Karpas-422 (cell line): ENCODE results near the gene ANKMY2. TPM values are rescaled to one million over a fixed set of nuclear protein-coding genes. Genes with fewer than 3 reads are reported as not detected.
"Not testable (repeated sequence)": the region's sequence is repeated elsewhere in the genome, so short reads cannot be mapped to it uniquely, and the experiment has no call there.

Source experiments
- DNase-seq: peaks from one replicate; pipeline ENCODE4 v3.0.0-alpha.2; 2015
- H2AFZ ChIP-seq: fragments of 200-600 bp; sonication (generic); 2 replicates; pipeline ENCODE4 v1.6.1; 2014; ENCODE audit warnings: antibody characterized with exemption, low read length, mixed read lengths
- H3K27ac ChIP-seq: fragments of 200-600 bp; sonication (generic); 2 replicates; pipeline ENCODE4 v1.5.1; 2014; ENCODE audit warnings: mild to moderate bottlenecking, low read length, moderate library complexity
- H3K27me3 ChIP-seq: fragments of 200-600 bp; sonication (generic); 2 replicates; pipeline ENCODE4 v1.6.1; 2014; ENCODE audit warnings: low read length, mixed read lengths
- H3K36me3 ChIP-seq: fragments of 200-600 bp; sonication (generic); 2 replicates; pipeline ENCODE4 v1.6.1; 2014; ENCODE audit warnings: low read length, mixed read lengths; ENCODE audit not compliant: insufficient read depth
- H3K4me1 ChIP-seq: fragments of 200-600 bp; sonication (generic); 2 replicates; pipeline ENCODE4 v1.6.1; 2014; ENCODE audit warnings: mild to moderate bottlenecking, low read length, mixed read lengths
- H3K4me2 ChIP-seq: fragments of 200-600 bp; sonication (generic); 2 replicates; pipeline ENCODE4 v1.6.1; 2014; ENCODE audit warnings: low read length, low read depth, mild to moderate bottlenecking; ENCODE audit not compliant: poor library complexity, severe bottlenecking
- H3K4me3 ChIP-seq: fragments of 200-600 bp; sonication (generic); 2 replicates; pipeline ENCODE4 v1.5.1; 2014; ENCODE audit warnings: mild to moderate bottlenecking, antibody characterized with exemption, low read length, mixed read lengths
- H3K79me2 ChIP-seq: fragments of 200-600 bp; sonication (generic); 2 replicates; pipeline ENCODE4 v1.6.1; 2014; ENCODE audit warnings: mild to moderate bottlenecking, low read length, mixed read lengths
- H3K9ac ChIP-seq: fragments of 200-600 bp; sonication (generic); 2 replicates; pipeline ENCODE4 v1.6.0; 2014; ENCODE audit warnings: low read length
- H3K9me2 ChIP-seq: fragments of 200-600 bp; sonication (generic), shearing (Covaris generic); replicated peaks from 2 replicates; pipeline ENCODE4 v1.6.0; 2014; ENCODE audit warnings: mild to moderate bottlenecking, low read length, moderate library complexity; ENCODE audit not compliant: insufficient read depth
- H3K9me3 ChIP-seq: fragments of 300-700, 200-600 bp; sonication (generic); 2 replicates; pipeline ENCODE4 v1.6.1; 2014; ENCODE audit warnings: low read length, mixed read lengths
- H4K20me1 ChIP-seq: fragments of 200-600 bp; sonication (generic); 2 replicates; pipeline ENCODE4 v1.6.1; 2014; ENCODE audit warnings: mild to moderate bottlenecking, antibody characterized with exemption, low read length, low read depth; ENCODE audit not compliant: insufficient read depth
- total RNA-seq: library from RNA; depleted of rRNA; stranded (reverse); fragments of >200 nt; shearing (Covaris generic); gene quantifications from 2 replicates; pipeline ENCODE4 v1.2.3, GENCODE V29; 2014; ENCODE audit warnings: low replicate concordance

Gene ANKMY2
- total RNA-seq, 1 experiment from 2014 or later, result 34.5 TPM

DNA sequence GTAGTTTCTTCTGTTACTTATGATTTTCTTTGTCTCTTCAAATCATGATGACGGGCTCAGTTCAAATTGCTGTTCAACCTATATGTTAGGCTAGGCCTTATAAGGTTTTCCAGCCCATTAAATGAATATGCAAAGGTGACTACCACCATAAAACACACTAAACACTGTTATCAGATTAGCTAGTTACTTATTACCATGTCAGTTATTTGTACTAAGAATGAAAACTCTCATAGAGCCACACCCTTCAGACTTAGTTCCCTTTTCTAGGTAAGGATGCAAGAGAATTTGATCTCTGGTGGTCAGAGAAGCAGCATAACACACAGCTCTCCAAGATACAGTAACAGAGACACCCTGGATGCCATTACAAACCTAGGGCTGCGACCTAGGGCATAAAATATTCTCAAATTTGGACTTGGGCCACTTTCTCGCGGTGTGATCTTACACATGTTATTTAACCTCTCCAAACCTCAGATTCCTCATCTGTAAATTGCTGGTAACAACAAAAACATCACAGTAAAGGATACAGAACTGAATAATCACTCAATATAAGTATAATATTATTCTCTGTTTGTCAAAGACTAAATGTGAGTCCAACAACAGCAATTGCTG lies 35.6 kb downstream of the ANKMY2 start:
- Histone ChIP-seq H3K36me3 (peaks cover 29% of the 10 kb centered on the region), H3K27me3 (no peaks in the 10 kb centered on the region), H3K27ac (no peak overlapping the region), H3K9me3 (no peaks in the 10 kb centered on the region), H3K4me1 (peaks cover 14% of the 10 kb centered on the region; the same call in 1 of the 2 replicates), H3K4me2 (no peak overlapping the region), H3K9me2 (no peaks in the 10 kb centered on the region), H3K4me3 (no peak overlapping the region), H2AFZ (no peak overlapping the region), H4K20me1 (no peaks in the 10 kb centered on the region), H3K9ac (no peak overlapping the region), H3K79me2 (peaks cover 9% of the 10 kb centered on the region)
- no peak for DNase-seq

DNA sequence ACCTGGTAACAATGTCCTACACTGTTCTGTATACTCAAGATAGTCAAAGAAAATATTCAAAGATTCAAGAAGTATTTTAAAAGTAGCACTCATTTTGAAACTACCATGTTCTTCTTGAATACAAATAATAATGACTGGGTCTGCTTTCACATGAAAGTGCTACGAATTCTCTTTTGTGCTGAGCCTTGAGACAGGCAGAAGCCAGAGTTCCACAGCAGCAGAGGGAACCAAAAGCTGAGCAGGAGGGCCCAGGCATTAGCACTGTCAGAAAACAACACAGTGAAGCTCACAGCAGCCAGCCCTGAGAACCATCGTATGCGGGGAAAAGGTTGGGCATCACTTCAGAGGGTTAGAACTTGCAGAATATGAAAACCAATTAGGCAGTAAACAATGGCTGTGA lies 38.9 kb downstream of the ANKMY2 start:
- Histone ChIP-seq H3K4me3 (no peak overlapping the region), H3K27me3 (no peaks in the 10 kb centered on the region), H3K9me2 (no peaks in the 10 kb centered on the region), H3K27ac (no peak overlapping the region), H4K20me1 (no peaks in the 10 kb centered on the region), H2AFZ (no peak overlapping the region), H3K79me2 (peaks cover under 1% of the 10 kb centered on the region), H3K9ac (no peak overlapping the region), H3K9me3 (no peaks in the 10 kb centered on the region), H3K4me1 (peaks cover 11% of the 10 kb centered on the region; the same call in 1 of the 2 replicates), H3K4me2 (no peak overlapping the region), H3K36me3 (peaks cover 36% of the 10 kb centered on the region)
- DNase-seq, result no peak

DNA sequence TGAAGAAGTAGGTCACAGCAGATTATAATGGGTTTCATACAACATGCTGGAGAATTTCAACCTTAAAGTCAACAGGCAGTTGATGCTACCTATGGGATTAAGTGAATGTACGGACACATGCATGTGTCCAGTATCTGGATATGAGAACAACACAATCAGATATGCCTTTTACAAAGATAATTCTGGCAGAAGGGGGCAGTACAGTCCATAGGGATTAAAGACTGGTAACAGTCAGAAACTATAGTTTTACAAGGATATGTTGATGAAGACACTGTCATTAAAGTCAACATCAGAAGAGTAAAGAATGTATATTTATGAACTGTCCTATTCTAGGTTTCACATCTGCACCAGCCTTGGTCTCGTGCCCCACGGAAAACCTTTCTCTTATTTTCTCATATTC lies 41.5 kb downstream of the ANKMY2 start:
- Histone ChIP-seq H3K27ac (no peak overlapping the region), H3K79me2 (no peaks in the 10 kb centered on the region; the same call in 1 of the 2 replicates), H4K20me1 (no peaks in the 10 kb centered on the region), H3K4me3 (no peak overlapping the region), H3K4me2 (no peak overlapping the region), H3K27me3 (no peaks in the 10 kb centered on the region), H2AFZ (no peak overlapping the region), H3K9me3 (no peaks in the 10 kb centered on the region), H3K36me3 (peaks cover 37% of the 10 kb centered on the region), H3K9ac (no peak overlapping the region), H3K4me1 (no peaks in the 10 kb centered on the region), H3K9me2 (no peaks in the 10 kb centered on the region)
- DNase-seq, result peak; percentile 47

DNA sequence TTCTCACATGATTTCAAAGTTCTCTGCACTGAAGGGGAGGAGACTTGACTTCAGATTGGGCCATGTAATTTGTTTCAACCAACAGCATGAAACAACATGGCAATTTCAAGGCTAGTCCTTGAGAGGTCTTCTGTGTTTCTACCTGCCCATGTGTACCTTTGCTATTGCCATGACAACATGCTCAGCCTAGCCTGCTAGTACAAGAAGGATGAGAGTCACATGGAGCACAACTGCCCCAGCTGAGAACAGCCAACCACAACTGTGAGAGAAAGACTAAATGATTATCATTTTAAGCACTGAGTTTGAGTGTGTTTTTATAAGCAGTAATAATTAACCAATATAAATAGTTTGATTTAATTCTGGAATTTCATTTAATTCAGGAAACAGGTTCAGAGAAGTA lies 41.9 kb downstream of the ANKMY2 start:
- no peak for DNase-seq
- Histone ChIP-seq H3K4me2 (no peak overlapping the region), H3K79me2 (no peaks in the 10 kb centered on the region; the same call in 1 of the 2 replicates), H3K4me3 (no peak overlapping the region), H3K36me3 (peaks cover 35% of the 10 kb centered on the region), H3K27me3 (no peaks in the 10 kb centered on the region), H3K27ac (no peak overlapping the region), H3K9me2 (no peaks in the 10 kb centered on the region), H2AFZ (no peak overlapping the region), H3K4me1 (no peaks in the 10 kb centered on the region), H4K20me1 (no peaks in the 10 kb centered on the region), H3K9ac (no peak overlapping the region), H3K9me3 (no peaks in the 10 kb centered on the region)

DNA sequence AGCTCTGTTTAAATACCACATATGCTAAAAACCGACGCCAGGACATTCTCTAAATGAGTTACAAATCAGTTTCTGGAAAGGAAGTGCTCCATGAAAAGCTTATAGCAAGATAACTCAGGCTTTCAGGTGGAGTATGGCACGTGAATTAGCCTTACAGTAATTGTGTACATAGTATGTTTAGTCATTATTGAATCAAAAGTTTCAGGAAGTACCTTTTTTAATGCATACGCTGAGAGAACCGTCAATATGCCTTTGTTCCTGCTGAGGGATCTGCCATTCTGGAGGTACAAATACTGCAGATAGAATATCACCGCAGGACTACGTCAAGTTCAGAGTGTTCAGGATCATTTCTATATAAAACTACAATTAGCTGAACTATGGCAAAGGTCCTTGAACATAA lies 45.7 kb downstream of the ANKMY2 start:
- H3K9ac ChIP-seq, result no peak overlapping the region
- H2AFZ ChIP-seq, result no peak overlapping the region
- no peaks in the 10 kb centered on the region for H3K79me2 ChIP-seq
- no peaks in the 10 kb centered on the region for H3K4me1 ChIP-seq
- peaks cover 29% of the 10 kb centered on the region for H3K36me3 ChIP-seq
- H3K9me3 ChIP-seq, result no peaks in the 10 kb centered on the region
- H3K4me2 ChIP-seq, result no peak overlapping the region
- DNase-seq, result no peak
- no peak overlapping the region for H3K27ac ChIP-seq
- H3K9me2 ChIP-seq, result no peaks in the 10 kb centered on the region
- H3K4me3 ChIP-seq, result no peak overlapping the region
- H4K20me1 ChIP-seq, result no peaks in the 10 kb centered on the region
- no peaks in the 10 kb centered on the region for H3K27me3 ChIP-seq

DNA sequence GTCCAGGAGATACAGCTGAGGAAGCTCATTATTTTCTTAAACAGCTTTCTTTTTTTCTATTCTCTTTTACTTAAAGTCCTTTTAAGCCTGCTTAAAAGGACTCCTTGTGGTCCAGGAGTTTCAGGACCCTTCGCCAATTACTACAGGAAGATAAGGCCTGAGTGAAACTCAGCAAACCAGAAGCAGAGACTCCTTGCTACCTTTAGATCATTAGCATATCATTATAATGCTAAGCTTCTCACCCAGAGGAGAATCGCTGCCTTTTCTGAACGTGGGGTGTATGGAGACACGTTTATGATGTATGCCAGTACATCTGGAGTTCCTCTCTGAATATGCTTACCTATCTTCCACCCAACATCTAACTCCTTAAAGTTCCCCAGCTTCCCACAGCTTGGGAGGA lies 47.5 kb downstream of the ANKMY2 start:
- no peak for DNase-seq
- Histone ChIP-seq H3K4me2 (no peak overlapping the region), H3K9me2 (no peaks in the 10 kb centered on the region)

DNA sequence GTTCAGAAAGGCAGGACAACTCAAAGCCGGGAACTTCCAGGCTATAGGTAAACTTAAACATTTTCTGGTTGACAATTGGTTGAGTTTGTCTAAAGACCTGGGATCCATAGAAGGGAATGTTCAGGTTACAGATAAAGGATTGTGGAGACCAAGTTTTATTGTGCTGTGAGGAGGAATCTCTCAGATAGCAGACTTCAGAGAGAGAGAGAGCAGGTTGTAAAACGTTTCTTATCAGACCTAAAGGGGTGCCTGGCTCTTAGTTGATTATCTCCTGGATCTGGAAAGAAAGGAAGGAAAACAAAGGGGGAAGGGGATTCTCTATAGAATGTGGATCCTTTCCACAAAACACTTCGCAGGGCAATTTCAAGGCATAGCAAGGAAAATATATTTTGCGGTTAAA lies 50.0 kb downstream of the ANKMY2 start:
- not testable (repeated sequence) for H2AFZ ChIP-seq, H3K4me3 ChIP-seq, H3K27me3 ChIP-seq, H3K36me3 ChIP-seq, H3K9me3 ChIP-seq, H3K9ac ChIP-seq, DNase-seq, H3K79me2 ChIP-seq, H3K4me2 ChIP-seq, H3K4me1 ChIP-seq, H3K9me2 ChIP-seq, H3K27ac ChIP-seq, H4K20me1 ChIP-seq

More for the DNA sequence above, 47.5 kb downstream of the ANKMY2 start:
- H3K4me3 ChIP-seq, result no peak overlapping the region
- H3K27ac ChIP-seq, result no peak overlapping the region
- H2AFZ ChIP-seq, result no peak overlapping the region
- no peaks in the 10 kb centered on the region for H4K20me1 ChIP-seq
- no peak overlapping the region for H3K9ac ChIP-seq
- no peaks in the 10 kb centered on the region for H3K27me3 ChIP-seq
- H3K9me3 ChIP-seq, result no peaks in the 10 kb centered on the region
- no peaks in the 10 kb centered on the region for H3K79me2 ChIP-seq
- peaks cover 26% of the 10 kb centered on the region for H3K36me3 ChIP-seq
- no peaks in the 10 kb centered on the region for H3K4me1 ChIP-seq

DNA sequence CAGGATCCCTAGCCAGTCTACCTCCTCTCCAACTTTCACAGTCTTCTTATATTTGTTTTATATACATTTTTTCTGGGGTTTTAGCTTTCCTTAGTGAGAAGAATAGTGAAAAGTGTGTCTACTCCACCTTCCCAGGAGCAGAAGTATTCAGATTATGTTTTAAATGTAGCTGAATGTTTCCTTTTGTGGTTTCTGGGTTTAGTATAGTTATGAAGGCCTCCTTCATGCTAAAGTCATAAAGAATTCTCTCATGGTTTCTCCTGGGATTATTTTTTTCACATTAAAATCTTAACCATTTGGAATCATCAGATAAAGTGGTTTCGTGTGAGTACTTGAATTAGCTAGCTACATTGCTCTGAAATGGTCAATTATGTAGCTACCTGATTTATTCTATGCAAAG lies 50.9 kb downstream of the ANKMY2 start:
- Histone ChIP-seq H3K9me3 (no peaks in the 10 kb centered on the region), H3K4me3 (no peak overlapping the region), H3K4me1 (no peaks in the 10 kb centered on the region), H4K20me1 (no peaks in the 10 kb centered on the region), H3K4me2 (no peak overlapping the region), H3K9me2 (no peaks in the 10 kb centered on the region), H3K36me3 (peaks cover 2% of the 10 kb centered on the region; the same call in 1 of the 2 replicates), H3K79me2 (no peaks in the 10 kb centered on the region), H3K9ac (no peak overlapping the region), H3K27ac (no peak overlapping the region), H2AFZ (no peak overlapping the region), H3K27me3 (no peaks in the 10 kb centered on the region)
- peak; percentile 30 for DNase-seq
